GM12872 (cell line): ENCODE results near the gene C6orf15.
A peak's percentile ranks its signal among the peaks of the same experiment; 100 is the strongest.

Source experiments
- CTCF ChIP-seq: IDR thresholded peaks from 3 replicates; pipeline ENCODE4 v1.5.1; 2011; ENCODE audit warnings: low read depth, mild to moderate bottlenecking, low read length, moderate library complexity; ENCODE audit not compliant: insufficient read depth

Gene C6orf15

DNA sequence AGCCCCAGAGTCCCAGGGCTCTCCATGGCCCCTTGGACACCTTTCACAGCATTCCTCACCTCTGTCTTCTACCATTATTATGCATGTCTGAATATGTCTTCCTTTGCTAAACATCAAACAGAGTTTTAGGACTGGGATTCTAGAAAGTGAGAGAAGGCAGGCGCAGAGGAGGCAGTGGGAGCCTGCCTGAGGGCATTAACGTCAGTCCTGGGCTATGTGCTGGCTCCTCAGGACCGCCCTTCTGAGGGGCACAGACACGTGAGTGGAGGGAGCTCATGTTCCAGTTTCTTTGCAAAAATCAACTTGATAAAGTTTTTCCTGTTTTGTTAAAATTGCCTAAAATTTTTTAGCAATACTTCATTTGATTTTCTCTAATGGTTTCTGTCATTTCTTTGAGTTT, 38.0 kb downstream of the C6orf15 start:
- TF ChIP-seq CTCF: no peak

DNA sequence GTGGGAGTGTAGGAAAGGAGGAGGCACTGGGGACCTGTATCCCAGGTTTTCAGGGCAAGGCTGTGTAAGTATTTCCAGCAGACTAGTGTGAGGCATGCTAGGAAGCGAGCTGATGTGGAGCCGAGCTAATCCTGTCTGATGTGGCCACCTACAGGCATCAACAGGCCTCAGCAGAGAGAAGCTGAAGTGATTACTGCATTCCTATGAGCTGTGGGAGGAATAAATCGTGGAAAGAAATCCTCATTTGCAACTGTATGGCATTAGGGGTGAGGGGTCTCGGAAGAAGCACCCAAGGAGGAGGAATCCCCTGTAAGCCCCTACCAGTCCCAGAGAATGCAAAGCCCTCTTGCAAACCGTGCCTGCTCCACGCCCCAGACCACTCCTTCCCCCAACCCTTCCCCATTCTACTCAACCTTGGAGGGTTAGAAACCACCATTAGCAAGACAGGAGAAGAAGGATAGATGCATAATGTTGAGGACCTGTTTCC, 41.6 kb downstream of the C6orf15 start:
- peak; percentile 46 for TF ChIP-seq CTCF

GRCh38 chr6:31068669-31069340, 43.6 kb downstream of the C6orf15 start:
- TF ChIP-seq CTCF: peak; percentile 98

GRCh38 chr6:31065556-31065955, 46.8 kb downstream of the C6orf15 start:
- TF ChIP-seq CTCF: no peak

- no peak for TF ChIP-seq CTCF
These were observed 48.4 kb downstream of the C6orf15 start for GRCh38 chr6:31063906-31064435.
